Stimulated activated naive CD4-positive, alpha-beta T cell treated with Interleukin-2 at 50 U/mL for 16 hours (primary cell): ENCODE data around the gene MBL2.

Source experiments
- DNase-seq: peaks from one replicate; lab custom pipeline; 2025; lab: John Stamatoyannopoulos, UW

The MBL2 gene

DNA sequence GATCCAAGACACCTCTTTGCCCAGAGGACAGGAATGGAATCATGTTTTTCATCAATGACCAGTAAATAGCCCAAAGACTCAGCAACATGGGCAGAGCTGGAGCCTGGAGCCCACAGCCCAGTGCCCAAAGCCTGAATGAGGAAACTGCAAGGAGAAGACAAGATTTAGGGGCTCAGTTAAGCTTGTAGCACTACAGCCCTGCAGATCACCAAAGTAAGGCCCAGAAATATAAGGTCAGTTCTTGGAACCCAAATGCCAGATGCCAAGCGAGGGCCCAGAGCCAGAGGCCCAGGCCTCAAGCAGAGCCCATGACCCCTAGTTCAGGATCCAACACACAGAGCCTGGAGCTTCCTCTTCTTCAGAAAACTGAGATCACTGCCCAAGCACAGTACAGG is 32.4 kb downstream of the MBL2 start:
- DNase-seq: no peak

DNA sequence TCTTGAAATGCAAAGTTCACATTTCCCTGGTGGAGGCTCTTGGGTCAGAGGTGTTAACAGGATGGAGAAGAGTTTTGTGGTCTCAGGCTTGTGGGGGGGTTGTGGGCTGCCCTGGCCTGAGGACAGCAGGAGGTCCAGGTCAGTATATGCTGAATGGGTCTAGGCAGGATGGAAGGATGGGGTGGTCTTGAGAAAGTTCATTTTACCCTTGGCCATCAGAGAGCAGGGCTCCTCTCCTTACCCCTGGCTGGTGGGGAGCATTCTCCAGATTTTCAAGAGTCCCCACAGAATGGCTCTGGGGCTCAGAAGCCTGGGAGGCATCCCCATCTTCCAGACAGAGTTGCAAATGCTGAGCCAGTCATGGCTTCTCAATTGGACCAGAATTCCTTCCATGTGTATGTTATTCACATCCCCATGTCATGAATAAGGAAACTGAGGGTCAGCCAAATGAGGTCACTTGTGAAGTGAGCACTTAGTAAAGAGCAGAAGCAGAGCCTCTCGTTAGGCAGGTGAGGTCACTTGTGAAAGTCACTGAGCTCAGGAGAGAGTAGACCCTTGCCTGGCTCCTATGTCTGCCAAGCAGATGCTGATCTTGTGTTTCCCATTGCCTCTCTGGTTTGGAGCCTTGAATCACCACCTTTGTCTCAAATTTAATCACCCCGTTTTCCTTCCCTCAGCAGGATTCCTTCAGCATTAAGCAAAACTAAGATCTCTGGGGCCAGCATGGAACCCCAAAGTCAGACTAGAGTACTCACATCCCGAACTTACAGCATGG is 33.0 kb downstream of the MBL2 start:
- DNase-seq: no peak

DNA sequence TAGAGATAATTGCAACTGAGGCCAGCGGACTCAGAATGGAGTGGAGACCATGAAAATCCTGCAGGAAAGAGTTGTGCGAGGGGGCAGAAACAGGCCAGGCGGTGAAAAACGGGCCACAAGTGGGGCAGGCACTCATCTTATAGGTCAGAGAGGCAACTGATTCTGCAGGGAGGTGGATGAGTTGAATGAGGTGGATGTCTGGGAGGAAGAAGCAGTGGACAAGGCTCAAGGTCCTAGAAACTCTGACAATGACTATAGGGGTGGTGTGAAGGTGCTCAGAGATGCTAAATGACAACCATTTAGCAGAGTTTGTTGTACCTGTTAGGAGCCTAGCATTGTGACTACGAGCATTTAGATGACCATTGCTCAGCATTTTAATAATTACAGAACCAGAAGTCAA is 33.6 kb downstream of the MBL2 start:
- DNase-seq: no peak

DNA sequence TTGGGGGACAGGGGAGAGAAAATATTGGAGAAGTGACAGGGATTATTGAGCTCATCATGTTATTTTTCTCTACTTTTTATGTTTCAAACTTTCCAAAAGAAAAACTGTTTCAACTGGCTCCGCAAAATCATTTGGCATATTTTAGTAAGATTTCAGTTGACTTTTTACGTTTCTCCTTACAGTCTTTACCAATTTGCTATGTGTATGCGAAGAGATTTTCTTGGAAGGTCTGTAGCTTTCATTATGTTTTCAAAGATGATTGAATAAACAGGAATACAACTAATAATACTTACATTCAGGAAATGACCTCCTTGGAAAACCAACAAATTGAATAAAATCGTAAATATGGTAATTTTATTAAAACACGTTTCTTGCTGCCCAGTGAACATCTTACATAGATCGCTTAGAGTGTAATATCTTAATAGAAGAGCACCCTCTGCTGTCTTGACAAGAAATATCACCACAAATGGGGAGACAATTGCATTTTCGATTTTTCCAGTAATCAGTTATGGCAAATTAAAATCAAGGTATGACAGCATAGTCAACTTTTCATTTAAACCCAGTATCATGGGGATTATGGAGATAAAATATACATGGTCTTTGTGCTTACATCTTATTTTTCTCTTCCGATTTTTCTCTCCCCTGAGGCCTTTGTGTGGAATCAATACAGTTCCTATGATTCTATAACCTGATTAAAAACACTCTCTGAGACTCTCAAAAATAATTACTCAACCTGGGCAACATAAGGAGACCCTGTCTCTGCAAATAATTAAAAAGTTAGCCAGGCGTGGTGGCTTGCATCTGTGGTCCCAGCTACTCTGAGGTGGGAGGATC is 43.1 kb downstream of the MBL2 start:
- DNase-seq: no peak

DNA sequence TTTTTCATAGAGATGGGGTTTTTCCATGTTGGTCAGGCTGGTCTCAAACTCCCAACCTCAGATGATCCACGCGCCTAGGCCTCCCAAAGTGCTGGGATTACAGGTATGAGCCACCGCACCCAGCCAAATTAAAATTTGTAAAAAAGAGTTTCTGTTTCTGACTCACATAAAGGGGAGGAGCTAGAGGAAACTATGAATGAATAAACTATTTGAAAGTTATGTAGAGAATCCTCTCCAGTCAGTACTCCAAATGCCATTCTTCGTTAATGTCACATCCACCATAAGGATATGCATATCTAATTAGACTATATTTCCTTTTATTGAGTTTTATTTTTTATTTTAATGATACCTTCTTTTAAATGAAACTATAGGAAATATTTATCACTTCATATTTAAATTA is 52.6 kb downstream of the MBL2 start:
- DNase-seq: no peak
